Measurements from ENCODE around the gene IL12RB1.
A peak's percentile ranks its signal among the peaks of the same experiment; 100 is the strongest.

The IL12RB1 gene

DNA sequence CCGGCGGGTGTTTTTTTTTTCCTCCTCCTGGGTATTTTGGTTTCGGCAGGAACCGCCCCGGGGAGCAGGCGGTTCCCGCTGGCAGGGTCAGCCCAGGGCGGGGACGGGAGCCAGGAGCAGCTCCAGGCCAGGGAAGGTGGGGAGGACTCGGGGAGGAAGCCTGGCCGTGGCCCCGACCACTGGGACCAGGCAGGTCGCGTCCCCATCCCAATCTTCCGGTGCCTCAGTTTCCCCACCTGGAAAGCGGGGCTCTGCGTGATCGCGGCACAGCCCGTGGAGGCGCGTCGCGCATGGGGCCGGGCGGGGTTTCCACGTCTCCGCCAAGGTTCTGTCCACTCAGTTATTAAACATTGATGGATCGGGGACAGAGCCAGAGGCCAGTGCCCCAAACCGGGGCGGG lies 34.8 kb downstream of the IL12RB1 start:
- Histone ChIP-seq H3K27ac (ENCODE audit: low read length) (no peak overlapping the region), H3K4me1 (ENCODE audit: low read length) (no peaks in the 10 kb centered on the region), H3K4me3 (ENCODE audit: low read length) (no peak overlapping the region), H3K27me3 (ENCODE audit: low read depth, low read length) (no peaks in the 10 kb centered on the region), H3K79me2 (ENCODE audit: low read length) (no peaks in the 10 kb centered on the region), H3K36me3 (replicated peaks; ENCODE audit: low read depth, low read length) (no peaks in the 10 kb centered on the region), H4K20me1 (ENCODE audit: insufficient read depth, low read length) (no peaks in the 10 kb centered on the region), H2AFZ (ENCODE audit: low read depth, low read length) (no peak overlapping the region), H3K9ac (ENCODE audit: low read length) (no peak overlapping the region), H3K9me3 (ENCODE audit: insufficient read depth, low read length) (no peaks in the 10 kb centered on the region), H3K4me2 (ENCODE audit: low read length) (no peak overlapping the region)
- TF ChIP-seq EZH2phosphoT487 (IDR thresholded peaks at IDR 0.05; ENCODE audit: low read depth): no peak
- TF ChIP-seq, protein P1, sequence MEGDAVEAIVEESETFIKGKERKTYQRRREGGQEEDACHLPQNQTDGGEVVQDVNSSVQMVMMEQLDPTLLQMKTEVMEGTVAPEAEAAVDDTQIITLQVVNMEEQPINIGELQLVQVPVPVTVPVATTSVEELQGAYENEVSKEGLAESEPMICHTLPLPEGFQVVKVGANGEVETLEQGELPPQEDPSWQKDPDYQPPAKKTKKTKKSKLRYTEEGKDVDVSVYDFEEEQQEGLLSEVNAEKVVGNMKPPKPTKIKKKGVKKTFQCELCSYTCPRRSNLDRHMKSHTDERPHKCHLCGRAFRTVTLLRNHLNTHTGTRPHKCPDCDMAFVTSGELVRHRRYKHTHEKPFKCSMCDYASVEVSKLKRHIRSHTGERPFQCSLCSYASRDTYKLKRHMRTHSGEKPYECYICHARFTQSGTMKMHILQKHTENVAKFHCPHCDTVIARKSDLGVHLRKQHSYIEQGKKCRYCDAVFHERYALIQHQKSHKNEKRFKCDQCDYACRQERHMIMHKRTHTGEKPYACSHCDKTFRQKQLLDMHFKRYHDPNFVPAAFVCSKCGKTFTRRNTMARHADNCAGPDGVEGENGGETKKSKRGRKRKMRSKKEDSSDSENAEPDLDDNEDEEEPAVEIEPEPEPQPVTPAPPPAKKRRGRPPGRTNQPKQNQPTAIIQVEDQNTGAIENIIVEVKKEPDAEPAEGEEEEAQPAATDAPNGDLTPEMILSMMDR (IDR thresholded peaks at IDR 0.05; ENCODE audit: low read depth, low read length): no peak

DNA sequence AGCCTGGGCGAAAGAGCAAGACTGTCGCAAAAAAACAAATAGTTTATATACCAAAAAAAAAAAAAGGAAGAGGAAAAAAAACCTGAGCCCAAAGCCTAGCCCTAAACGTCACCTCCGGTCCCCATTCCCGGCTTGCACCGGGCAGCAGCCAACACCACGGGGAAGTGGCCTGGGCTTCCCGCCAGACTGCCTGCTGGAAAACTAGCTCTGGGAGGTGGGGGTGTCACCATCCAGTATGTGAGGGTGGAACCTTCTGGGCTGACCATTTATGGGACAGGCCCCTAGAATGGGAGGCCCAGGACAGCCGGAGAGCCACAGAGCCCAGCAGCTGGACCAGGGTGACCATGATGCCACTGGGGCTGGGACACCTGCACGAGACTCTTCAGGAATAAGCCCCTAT lies 37.3 kb downstream of the IL12RB1 start:
- no peak for TF ChIP-seq EZH2phosphoT487 (IDR thresholded peaks at IDR 0.05; ENCODE audit: low read depth)
- TF ChIP-seq, protein P1 (IDR thresholded peaks at IDR 0.05; ENCODE audit: low read depth, low read length): no peak

DNA sequence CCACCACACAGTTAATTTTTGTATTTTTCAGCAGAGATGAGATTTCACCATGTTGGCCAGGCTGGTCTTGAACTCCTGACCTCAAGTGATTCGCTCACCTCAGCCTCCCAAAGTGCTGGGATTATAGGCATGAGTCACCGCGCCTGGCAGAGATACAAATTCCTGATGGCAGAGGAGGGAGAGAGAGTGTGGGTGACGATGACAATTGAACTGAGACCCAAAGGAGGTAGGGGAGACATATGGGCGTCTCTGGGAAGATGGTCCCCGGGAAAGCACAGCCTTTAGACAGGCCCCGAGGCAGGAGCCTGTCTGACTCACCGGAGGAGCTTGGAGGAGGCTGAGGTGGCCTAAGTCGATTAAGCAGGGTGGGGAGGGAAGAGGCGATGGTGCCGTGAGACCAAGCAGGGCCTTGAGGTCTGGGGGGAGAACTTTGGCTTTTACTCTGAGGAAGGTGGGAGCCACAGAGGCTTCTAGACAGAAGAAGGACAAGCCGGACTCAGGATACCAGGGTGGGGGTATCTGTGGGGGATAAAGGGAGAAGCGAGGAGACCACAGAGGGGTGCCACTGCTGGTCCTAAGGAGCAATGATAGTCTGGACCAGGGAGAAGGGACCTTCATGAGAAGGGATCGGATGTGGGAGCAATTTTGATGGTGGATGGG lies 40.5 kb downstream of the IL12RB1 start:
- H3K36me3 ChIP-seq (replicated peaks; ENCODE audit: low read depth, low read length): peaks cover 5% of the 10 kb centered on the region
- H3K9me3 ChIP-seq (ENCODE audit: insufficient read depth, low read length): peaks cover 9% of the 10 kb centered on the region
- H3K4me1 ChIP-seq (ENCODE audit: low read length): peaks cover 34% of the 10 kb centered on the region
- H3K4me3 ChIP-seq (ENCODE audit: low read length): no peak overlapping the region
- no peak overlapping the region for H3K9ac ChIP-seq (ENCODE audit: low read length)
- H3K27ac ChIP-seq (ENCODE audit: low read length): no peak overlapping the region
- H2AFZ ChIP-seq (ENCODE audit: low read depth, low read length): no peak overlapping the region
- no peaks in the 10 kb centered on the region for H4K20me1 ChIP-seq (ENCODE audit: insufficient read depth, low read length)
- no peaks in the 10 kb centered on the region for H3K79me2 ChIP-seq (ENCODE audit: low read length)
- no peaks in the 10 kb centered on the region for H3K27me3 ChIP-seq (ENCODE audit: low read depth, low read length)
- 0 out of 2 replicates have a peak overlapping the region, but pooled peaks have one; percentile 75 for H3K4me2 ChIP-seq (ENCODE audit: low read length)
- no peak for TF ChIP-seq EZH2phosphoT487 (IDR thresholded peaks at IDR 0.05; ENCODE audit: low read depth)
- TF ChIP-seq, protein P1 (IDR thresholded peaks at IDR 0.05; ENCODE audit: low read depth, low read length): no peak

More for the DNA sequence above, 37.3 kb downstream of the IL12RB1 start:
- Histone ChIP-seq H2AFZ (ENCODE audit: low read depth, low read length) (no peak overlapping the region), H3K9ac (ENCODE audit: low read length) (no peak overlapping the region), H3K4me2 (ENCODE audit: low read length) (no peak overlapping the region), H3K4me3 (ENCODE audit: low read length) (no peak overlapping the region), H3K79me2 (ENCODE audit: low read length) (no peaks in the 10 kb centered on the region), H3K27me3 (ENCODE audit: low read depth, low read length) (no peaks in the 10 kb centered on the region), H3K9me3 (ENCODE audit: insufficient read depth, low read length) (no peaks in the 10 kb centered on the region), H3K27ac (ENCODE audit: low read length) (no peak overlapping the region), H4K20me1 (ENCODE audit: insufficient read depth, low read length) (no peaks in the 10 kb centered on the region), H3K36me3 (replicated peaks; ENCODE audit: low read depth, low read length) (no peaks in the 10 kb centered on the region), H3K4me1 (ENCODE audit: low read length) (peaks cover 22% of the 10 kb centered on the region)

DNA sequence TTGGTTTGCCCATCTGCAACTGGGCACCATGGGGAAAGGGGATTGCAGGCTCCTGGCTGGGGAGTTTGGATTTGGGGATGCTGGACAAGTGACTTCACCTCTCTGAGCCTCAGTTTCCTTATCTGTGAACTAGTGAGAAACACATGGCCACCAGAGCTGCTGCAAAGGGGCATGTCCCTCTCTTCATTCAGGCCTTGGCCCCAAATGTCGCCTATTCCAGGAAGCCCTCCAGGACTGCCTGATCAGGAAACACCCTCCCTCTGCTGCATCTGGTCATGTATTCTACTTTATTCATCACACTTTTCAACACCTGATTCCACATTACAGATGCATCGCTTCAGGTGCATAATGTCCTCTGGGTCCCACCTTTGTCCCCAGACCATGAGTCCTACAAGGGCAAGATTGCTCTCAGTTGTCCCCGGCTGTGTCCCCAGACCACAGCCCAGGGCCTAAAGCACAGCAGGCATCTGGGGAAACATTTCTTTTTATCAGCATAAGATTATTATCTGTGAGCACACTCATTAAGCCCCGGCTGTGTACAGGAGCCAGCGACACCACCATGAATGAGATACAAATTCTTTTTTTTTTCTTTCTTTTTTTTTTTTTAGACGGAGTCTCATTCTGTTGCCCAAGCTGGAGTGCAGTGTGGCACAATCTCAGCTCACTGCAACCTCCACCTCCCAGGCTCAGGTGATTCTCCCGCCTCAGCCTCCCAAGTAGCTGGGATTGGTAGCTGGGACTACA lies 41.3 kb downstream of the IL12RB1 start:
- peak overlapping the region; percentile 52 for H3K4me3 ChIP-seq (ENCODE audit: low read length)
- H3K27me3 ChIP-seq (ENCODE audit: low read depth, low read length): no peaks in the 10 kb centered on the region
- peak overlapping the region; percentile 52; the same call in 1 of the 2 replicates for H3K9ac ChIP-seq (ENCODE audit: low read length)
- H3K79me2 ChIP-seq (ENCODE audit: low read length): no peaks in the 10 kb centered on the region
- TF ChIP-seq EZH2phosphoT487 (IDR thresholded peaks at IDR 0.05; ENCODE audit: low read depth): no peak
- TF ChIP-seq, protein P1 (IDR thresholded peaks at IDR 0.05; ENCODE audit: low read depth, low read length): peak; percentile 7; the same call in 1 of the 2 replicates
- H3K4me1 ChIP-seq (ENCODE audit: low read length): peaks cover 34% of the 10 kb centered on the region
- peak overlapping the region; percentile 75 for H3K4me2 ChIP-seq (ENCODE audit: low read length)
- H4K20me1 ChIP-seq (ENCODE audit: insufficient read depth, low read length): no peaks in the 10 kb centered on the region
- peak overlapping the region; percentile 82 for H3K27ac ChIP-seq (ENCODE audit: low read length)
- peaks cover 5% of the 10 kb centered on the region for H3K36me3 ChIP-seq (replicated peaks; ENCODE audit: low read depth, low read length)
- peaks cover 13% of the 10 kb centered on the region for H3K9me3 ChIP-seq (ENCODE audit: insufficient read depth, low read length)
- no peak overlapping the region for H2AFZ ChIP-seq (ENCODE audit: low read depth, low read length)

Measured in OCI-LY3 (cell line).